D721Med (cell line): ENCODE results near the gene FAM229B.

Source experiments
- DNase-seq: peaks from one replicate; pipeline ENCODE4 v3.0.0; 2011; ENCODE audit warnings: low spot score; ENCODE audit not compliant: insufficient read length
- FAIRE-seq: peaks from 2 replicates; lab custom pipeline; 2011; peaks lifted over from hg19 to GRCh38; lab: Jason Lieb, UNC
- TF ChIP-seq, protein P1 (sequence below): IDR thresholded peaks from 2 replicates; pipeline ENCODE4 v1.5.1; 2012; ENCODE audit warnings: mild to moderate bottlenecking, control low read depth; ENCODE audit not compliant: insufficient read depth; ENCODE audit errors: missing control alignments

FAM229B gene

DNA sequence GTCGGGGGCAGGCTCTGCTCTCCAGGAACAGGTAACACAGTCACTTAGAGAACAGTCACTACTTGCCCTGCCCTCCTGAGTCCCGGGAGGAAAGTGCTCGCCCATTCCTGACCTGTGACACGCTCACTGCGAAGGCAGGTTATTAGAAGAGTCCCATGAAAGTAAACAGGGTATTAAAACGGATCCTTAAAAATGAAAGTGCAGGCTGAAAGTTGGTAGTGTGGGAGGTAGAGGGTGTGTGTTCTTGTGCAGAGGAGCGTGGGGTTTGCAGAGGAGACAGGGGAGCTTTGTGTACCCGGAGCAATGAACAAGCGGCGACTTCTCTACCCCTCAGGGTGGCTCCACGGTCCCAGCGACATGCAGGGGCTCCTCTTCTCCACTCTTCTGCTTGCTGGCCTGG, 33.4 kb upstream of the FAM229B start, which contains the start of gene CCN6:
TSS of gene CCN6 (plus strand) at position 104 of the 400 bp plus-strand sequence. CDS start at position 358, 254 bp downstream.
- TF ChIP-seq, protein P1, sequence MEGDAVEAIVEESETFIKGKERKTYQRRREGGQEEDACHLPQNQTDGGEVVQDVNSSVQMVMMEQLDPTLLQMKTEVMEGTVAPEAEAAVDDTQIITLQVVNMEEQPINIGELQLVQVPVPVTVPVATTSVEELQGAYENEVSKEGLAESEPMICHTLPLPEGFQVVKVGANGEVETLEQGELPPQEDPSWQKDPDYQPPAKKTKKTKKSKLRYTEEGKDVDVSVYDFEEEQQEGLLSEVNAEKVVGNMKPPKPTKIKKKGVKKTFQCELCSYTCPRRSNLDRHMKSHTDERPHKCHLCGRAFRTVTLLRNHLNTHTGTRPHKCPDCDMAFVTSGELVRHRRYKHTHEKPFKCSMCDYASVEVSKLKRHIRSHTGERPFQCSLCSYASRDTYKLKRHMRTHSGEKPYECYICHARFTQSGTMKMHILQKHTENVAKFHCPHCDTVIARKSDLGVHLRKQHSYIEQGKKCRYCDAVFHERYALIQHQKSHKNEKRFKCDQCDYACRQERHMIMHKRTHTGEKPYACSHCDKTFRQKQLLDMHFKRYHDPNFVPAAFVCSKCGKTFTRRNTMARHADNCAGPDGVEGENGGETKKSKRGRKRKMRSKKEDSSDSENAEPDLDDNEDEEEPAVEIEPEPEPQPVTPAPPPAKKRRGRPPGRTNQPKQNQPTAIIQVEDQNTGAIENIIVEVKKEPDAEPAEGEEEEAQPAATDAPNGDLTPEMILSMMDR, result no peak
- FAIRE-seq (no peak), DNase-seq (no peak)

DNA sequence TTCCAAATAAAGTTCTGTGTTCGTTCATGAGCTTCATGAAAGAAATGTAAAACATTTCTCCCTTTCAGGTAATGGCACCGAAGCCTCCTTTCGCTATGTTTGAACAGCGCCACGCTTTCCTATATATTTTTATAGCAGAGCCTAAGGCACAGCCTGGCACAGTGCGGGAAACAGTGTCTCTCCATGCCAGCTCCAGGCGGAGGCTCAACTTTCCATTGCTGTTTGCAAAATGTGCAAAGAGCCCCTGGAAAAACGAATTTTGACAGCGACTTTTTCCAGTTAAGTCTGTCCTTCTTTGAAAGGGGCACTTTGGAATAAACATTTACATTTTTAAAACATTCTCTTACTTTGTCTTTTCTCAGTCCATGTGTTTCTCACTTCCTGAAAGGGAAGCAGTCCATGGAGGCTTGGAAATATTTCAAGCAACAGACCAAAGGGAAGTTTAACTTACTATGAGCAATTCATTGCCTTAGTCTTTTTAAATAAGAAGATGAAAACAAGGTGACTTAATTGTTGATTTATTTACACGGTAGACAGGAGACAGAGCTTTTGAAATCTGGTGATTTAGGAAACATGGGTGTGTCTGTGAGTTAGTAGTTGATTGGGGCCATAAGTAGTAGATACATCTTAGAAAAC, 32.7 kb upstream of the FAM229B start:
- DNase-seq (no peak), FAIRE-seq (no peak)
- TF ChIP-seq, protein P1, result no peak

DNA sequence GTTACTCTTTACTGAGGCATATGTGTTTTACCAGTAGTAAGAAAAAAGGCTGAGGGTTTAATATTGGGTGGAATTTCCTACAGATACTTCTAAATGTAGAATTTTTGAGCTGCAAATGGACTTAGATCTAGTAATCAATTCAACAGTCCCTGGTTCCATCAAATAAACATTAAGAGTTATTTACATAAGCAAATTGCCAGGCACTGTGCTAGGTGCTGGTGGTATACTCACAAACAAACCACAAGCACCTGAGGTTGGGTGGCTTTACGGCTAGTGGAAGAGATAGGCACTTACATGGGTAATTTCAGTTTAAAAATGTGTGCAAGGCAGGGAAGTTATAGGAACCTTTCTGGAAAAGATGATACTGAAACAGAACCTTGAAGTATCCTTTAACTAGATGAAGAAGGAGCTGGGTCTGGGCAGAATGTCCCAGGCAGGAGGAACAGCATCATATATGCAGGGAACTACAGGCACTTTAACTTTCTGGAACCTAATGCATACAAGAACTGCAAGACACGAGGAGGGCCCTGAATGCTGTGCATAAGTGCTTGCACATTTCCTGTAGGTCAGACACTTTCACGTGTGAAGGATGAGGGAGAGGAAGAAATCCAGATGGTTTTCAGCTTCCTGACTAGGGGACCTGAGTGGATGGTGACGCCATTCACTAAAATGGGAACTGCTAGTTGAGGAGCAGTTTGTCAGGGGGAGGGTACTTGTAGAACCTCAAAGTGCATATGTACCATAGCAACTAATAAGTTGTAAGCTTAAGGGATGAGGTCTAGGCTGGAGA, 29.0 kb upstream of the FAM229B start:
- DNase-seq, result no peak
- FAIRE-seq, result no peak
- TF ChIP-seq, protein P1, result no peak

DNA sequence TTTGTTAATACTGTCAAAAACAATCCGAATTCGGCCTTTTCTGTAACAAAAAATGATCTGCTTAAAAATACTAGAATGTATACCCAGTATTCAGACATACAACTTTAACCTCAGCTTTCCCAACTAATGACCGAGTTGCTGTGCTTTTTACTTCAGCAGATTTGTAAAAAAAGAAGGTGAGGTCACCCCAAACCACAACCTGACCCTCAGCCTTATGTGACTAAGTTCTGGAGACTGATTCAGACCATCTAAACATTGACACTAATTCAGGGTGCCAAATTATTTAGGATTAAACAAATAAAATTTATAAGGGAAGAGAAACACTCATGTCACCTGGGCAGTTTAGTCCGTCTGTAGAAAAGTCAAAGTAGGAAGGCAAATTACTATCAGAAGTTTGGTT, 25.8 kb upstream of the FAM229B start:
- TF ChIP-seq, protein P1, result no peak
- no peak for DNase-seq
- no peak for FAIRE-seq

DNA sequence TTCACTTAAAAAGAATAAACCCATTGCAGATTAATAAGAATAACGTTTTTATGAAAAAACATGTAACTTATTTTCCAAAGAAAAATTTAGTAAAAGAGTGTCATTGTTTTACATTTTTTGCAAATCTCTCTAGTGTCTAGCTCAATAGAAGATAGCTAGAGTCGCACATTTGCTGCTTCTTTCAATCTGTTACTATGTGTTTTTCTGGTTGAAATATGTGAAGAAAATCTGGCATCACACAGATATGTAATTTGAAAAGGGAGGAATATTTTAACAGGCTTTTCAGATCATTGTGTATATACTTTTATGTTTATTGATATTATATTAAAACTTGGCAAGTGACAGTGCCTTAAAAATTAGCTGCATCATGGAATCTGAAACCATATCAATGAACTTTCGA, 24.4 kb upstream of the FAM229B start:
- TF ChIP-seq, protein P1, result no peak
- FAIRE-seq, result no peak
- no peak for DNase-seq

DNA sequence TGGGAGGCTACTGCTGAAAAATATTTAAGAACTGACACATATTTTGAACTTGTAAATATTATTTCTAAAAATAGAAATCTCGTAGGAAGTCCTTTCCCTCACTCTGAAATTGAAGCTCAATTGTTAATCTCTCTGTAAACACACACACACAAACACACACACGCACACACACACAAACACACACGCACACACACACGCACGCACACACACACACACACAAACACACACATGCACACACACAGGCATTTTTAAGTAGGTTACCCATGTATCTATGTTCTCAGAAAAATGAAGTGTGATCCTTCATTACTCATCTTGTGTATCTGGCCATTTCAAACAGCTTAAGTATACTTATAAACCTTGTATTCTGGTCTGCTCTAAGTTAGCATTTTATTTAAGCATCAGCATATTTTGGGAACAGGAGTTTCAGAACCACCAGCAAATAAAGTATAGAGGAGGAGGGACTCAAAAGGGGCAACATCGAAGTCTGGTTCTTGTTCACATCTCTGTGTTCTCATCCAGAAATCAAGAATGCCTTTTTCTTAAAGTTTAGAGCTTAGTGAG, 21.9 kb upstream of the FAM229B start:
- TF ChIP-seq, protein P1, result no peak
- no peak for DNase-seq
- no peak for FAIRE-seq
